Measurements from ENCODE around the gene PPP1R3E.

DNA sequence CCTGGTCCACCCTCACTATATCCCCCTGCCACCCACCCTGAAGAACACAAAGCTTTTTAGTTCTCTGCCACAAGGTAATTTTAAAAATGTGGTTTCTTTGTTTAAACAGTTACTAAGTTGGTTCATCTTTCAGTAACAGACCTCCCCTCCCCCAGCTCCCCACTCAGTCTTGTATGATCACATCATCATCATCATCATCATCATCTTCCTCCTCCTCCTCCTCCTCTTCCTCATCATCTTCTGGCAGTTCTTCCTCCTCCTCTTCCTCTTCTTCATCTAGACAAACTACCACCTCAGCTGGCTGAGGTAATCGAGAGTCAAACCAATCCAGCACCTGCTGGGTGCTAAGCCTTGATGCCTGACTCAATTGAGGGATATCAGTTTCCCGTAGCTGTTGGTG, 27.2 kb downstream of the PPP1R3E start:
- TF ChIP-seq RAD21 (IDR thresholded peaks at IDR 0.05; ENCODE audit: low read depth) (no peak), FOXM1 (IDR thresholded peaks at IDR 0.05; ENCODE audit: borderline replicate concordance, low read depth) (no peak), ZBTB7A (IDR thresholded peaks at IDR 0.05; ENCODE audit: low read depth) (no peak), TEAD4 (IDR thresholded peaks at IDR 0.05) (no peak), TAF1 (IDR thresholded peaks at IDR 0.05; ENCODE audit: low read depth) (no peak), REST (IDR thresholded peaks at IDR 0.05; ENCODE audit: low read depth) (no peak), EP300 (IDR thresholded peaks at IDR 0.05; ENCODE audit: borderline replicate concordance) (no peak), EGR1 (IDR thresholded peaks at IDR 0.05) (no peak)
